ENCODE results near the gene ZNF746. TPM values are rescaled to one million over a fixed set of nuclear protein-coding genes. Genes with fewer than 3 reads are reported as not detected.

ZNF746 gene
- polyA plus RNA-seq, 1 donor from 2014 or later: 17.2 TPM

- Histone ChIP-seq H3K27ac (ENCODE audit: low read length) (no peak overlapping the region), H3K4me3 (ENCODE audit: low read length) (no peak overlapping the region), H3K9me2 (ENCODE audit: insufficient read depth, low read length) (no peaks in the 10 kb centered on the region), H3K9ac (ENCODE audit: low read length) (no peak overlapping the region), H2AFZ (ENCODE audit: low read depth, low read length) (no peak overlapping the region), H3K27me3 (ENCODE audit: insufficient read depth, low read depth, low read length) (no peaks in the 10 kb centered on the region), H3K4me2 (ENCODE audit: low read length) (no peak overlapping the region), H3K36me3 (ENCODE audit: insufficient read depth, low read length) (peaks cover 9% of the 10 kb centered on the region), H3K79me2 (replicated peaks; ENCODE audit: insufficient read depth, low read length) (no peaks in the 10 kb centered on the region), H3K9me3 (ENCODE audit: low read length) (no peaks in the 10 kb centered on the region), H3F3A (ENCODE audit: insufficient read depth, low read length, poor library complexity, severe bottlenecking) (no peaks in the 10 kb centered on the region), H4K20me1 (ENCODE audit: insufficient read depth) (no peaks in the 10 kb centered on the region)
- TF ChIP-seq EP300 (conservative IDR thresholded peaks at IDR 0.05; ENCODE audit: poor library complexity, severe bottlenecking) (no peak), REST (IDR thresholded peaks at IDR 0.05; ENCODE audit: borderline replicate concordance) (no peak), POLR2AphosphoS5 (IDR thresholded peaks at IDR 0.05) (no peak), CTCF (IDR thresholded peaks at IDR 0.05; ENCODE audit: poor library complexity, severe bottlenecking) (no peak), TAF1 (IDR thresholded peaks at IDR 0.05; ENCODE audit: low read depth) (no peak), RAD21 (conservative IDR thresholded peaks at IDR 0.05) (no peak), SMC3 (conservative IDR thresholded peaks at IDR 0.05; ENCODE audit: poor library complexity) (no peak), MXI1 (conservative IDR thresholded peaks at IDR 0.05; ENCODE audit: poor library complexity, severe bottlenecking) (no peak), EZH2 (IDR thresholded peaks at IDR 0.05; ENCODE audit: borderline replicate concordance, insufficient read depth, low read length, poor library complexity, severe bottlenecking) (no peak)
Measured at GRCh38 chr7:149431486-149432120, 66.0 kb downstream of the ZNF746 start.

GRCh38 chr7:149430192-149430591, 67.4 kb downstream of the ZNF746 start:
- Histone ChIP-seq H2AFZ (ENCODE audit: low read depth, low read length) (no peak overlapping the region), H3K27ac (ENCODE audit: low read length) (no peak overlapping the region), H3F3A (ENCODE audit: insufficient read depth, low read length, poor library complexity, severe bottlenecking) (no peaks in the 10 kb centered on the region), H3K9ac (ENCODE audit: low read length) (no peak overlapping the region), H3K27me3 (ENCODE audit: insufficient read depth, low read depth, low read length) (no peaks in the 10 kb centered on the region), H3K79me2 (replicated peaks; ENCODE audit: insufficient read depth, low read length) (no peaks in the 10 kb centered on the region), H3K9me3 (ENCODE audit: low read length) (no peaks in the 10 kb centered on the region), H3K36me3 (ENCODE audit: insufficient read depth, low read length) (peaks cover 9% of the 10 kb centered on the region), H3K4me3 (ENCODE audit: low read length) (no peak overlapping the region), H4K20me1 (ENCODE audit: insufficient read depth) (no peaks in the 10 kb centered on the region), H3K4me2 (ENCODE audit: low read length) (no peak overlapping the region), H3K9me2 (ENCODE audit: insufficient read depth, low read length) (no peaks in the 10 kb centered on the region)
- TF ChIP-seq EZH2 (IDR thresholded peaks at IDR 0.05; ENCODE audit: borderline replicate concordance, insufficient read depth, low read length, poor library complexity, severe bottlenecking) (no peak), RAD21 (conservative IDR thresholded peaks at IDR 0.05) (no peak), SMC3 (conservative IDR thresholded peaks at IDR 0.05; ENCODE audit: poor library complexity) (no peak), EP300 (conservative IDR thresholded peaks at IDR 0.05; ENCODE audit: poor library complexity, severe bottlenecking) (no peak), REST (IDR thresholded peaks at IDR 0.05; ENCODE audit: borderline replicate concordance) (no peak), TAF1 (IDR thresholded peaks at IDR 0.05; ENCODE audit: low read depth) (no peak), CTCF (IDR thresholded peaks at IDR 0.05; ENCODE audit: poor library complexity, severe bottlenecking) (no peak), MXI1 (conservative IDR thresholded peaks at IDR 0.05; ENCODE audit: poor library complexity, severe bottlenecking) (no peak), POLR2AphosphoS5 (IDR thresholded peaks at IDR 0.05) (no peak)
